ENCODE data around the gene R3HDM1. TPM values are rescaled to one million over a fixed set of nuclear protein-coding genes. Genes with fewer than 3 reads are reported as not detected.
A peak's percentile ranks its signal among the peaks of the same experiment; 100 is the strongest.

R3HDM1 gene
- 85.1 TPM for total RNA-seq

GRCh38 chr2:135531231-135532197 is at the start of gene R3HDM1:
Gene R3HDM1 (plus strand): TSS chr2:135531484. CDS start chr2:135604846, 73,362 bp downstream.

GRCh38 chr2:135530313-135531230 is 712 bp upstream of the R3HDM1 start, which contains the start of gene ZRANB3:
Gene ZRANB3 (minus strand): TSS chr2:135531218.

GRCh38 chr2:135741395-135742324 is 210.4 kb downstream of the R3HDM1 start, which contains the start of gene UBXN4:
Gene UBXN4 (plus strand): TSS chr2:135741855. CDS start chr2:135741930, 75 bp downstream.

Small RNA genes lying within 50 kb of the gene (small RNA-seq; reads per million reads assigned to genes)
- gene MIR128-1: 1,156 reads per million, percentile 99 among the genes with 10 or more reads in this experiment
- gene RNU6-512P: not detected

Other genes with a start within 250 kb of the R3HDM1 start
- 16.1 TPM for gene ZRANB3, start 266 bp upstream of the R3HDM1 start, total RNA-seq
- 81.4 TPM for gene UBXN4, start 210.4 kb downstream of the R3HDM1 start, total RNA-seq

Measured in diencephalon (tissue), 1 donor.